ENCODE measurements around the gene PNLIPRP3.

DNA sequence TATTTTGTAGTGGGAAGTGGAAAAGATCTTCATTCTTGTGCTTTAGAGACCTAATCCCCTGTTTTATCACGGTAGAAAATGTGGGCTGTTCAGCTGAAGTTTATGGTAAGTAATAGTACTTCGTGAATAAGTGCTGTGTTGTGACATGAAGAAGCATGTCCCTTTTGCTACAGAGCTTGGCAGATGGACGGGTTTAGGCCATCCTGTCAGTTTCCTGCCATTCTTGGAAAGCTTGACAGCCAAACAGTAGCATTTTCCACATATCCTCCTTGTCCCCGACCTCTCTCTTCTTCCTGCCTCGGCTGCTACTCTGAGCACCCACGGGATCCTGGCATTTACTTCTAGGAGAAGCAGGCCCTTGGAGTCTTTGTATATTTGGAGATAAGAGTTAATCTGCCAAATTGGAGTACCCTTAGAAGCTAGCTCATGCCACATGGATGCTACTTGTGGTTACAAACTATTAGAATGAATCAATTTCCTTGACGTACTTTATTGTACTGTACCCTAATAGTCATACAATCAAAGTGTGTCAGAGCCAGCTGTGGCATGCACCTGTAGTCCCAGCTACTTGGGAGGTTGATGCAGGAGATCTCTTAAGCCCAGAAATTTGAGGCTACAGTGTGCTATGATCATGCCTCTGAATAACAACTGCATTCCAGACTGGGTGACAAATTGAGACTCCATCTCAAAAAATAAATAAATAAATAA, 39.2 kb downstream of the PNLIPRP3 start:
- TF ChIP-seq EP300 (IDR thresholded peaks at IDR 0.05; ENCODE audit: borderline replicate concordance) (no peak), NFIC (IDR thresholded peaks at IDR 0.05) (no peak), YY1 (IDR thresholded peaks at IDR 0.05; ENCODE audit: low read depth) (no peak), CEBPB (IDR thresholded peaks at IDR 0.05) (no peak), EGR1 (IDR thresholded peaks at IDR 0.05) (no peak), TAF1 (IDR thresholded peaks at IDR 0.05; ENCODE audit: low read depth) (no peak), FOXM1 (IDR thresholded peaks at IDR 0.05; ENCODE audit: borderline replicate concordance, low read depth) (no peak)
- TF ChIP-seq, protein P1, sequence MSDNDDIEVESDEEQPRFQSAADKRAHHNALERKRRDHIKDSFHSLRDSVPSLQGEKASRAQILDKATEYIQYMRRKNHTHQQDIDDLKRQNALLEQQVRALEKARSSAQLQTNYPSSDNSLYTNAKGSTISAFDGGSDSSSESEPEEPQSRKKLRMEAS (IDR thresholded peaks at IDR 0.05) = no peak
- TF ChIP-seq, protein P2, sequence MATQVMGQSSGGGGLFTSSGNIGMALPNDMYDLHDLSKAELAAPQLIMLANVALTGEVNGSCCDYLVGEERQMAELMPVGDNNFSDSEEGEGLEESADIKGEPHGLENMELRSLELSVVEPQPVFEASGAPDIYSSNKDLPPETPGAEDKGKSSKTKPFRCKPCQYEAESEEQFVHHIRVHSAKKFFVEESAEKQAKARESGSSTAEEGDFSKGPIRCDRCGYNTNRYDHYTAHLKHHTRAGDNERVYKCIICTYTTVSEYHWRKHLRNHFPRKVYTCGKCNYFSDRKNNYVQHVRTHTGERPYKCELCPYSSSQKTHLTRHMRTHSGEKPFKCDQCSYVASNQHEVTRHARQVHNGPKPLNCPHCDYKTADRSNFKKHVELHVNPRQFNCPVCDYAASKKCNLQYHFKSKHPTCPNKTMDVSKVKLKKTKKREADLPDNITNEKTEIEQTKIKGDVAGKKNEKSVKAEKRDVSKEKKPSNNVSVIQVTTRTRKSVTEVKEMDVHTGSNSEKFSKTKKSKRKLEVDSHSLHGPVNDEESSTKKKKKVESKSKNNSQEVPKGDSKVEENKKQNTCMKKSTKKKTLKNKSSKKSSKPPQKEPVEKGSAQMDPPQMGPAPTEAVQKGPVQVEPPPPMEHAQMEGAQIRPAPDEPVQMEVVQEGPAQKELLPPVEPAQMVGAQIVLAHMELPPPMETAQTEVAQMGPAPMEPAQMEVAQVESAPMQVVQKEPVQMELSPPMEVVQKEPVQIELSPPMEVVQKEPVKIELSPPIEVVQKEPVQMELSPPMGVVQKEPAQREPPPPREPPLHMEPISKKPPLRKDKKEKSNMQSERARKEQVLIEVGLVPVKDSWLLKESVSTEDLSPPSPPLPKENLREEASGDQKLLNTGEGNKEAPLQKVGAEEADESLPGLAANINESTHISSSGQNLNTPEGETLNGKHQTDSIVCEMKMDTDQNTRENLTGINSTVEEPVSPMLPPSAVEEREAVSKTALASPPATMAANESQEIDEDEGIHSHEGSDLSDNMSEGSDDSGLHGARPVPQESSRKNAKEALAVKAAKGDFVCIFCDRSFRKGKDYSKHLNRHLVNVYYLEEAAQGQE (IDR thresholded peaks at IDR 0.05; ENCODE audit: low read depth) = no peak
- TF ChIP-seq, protein P3, sequence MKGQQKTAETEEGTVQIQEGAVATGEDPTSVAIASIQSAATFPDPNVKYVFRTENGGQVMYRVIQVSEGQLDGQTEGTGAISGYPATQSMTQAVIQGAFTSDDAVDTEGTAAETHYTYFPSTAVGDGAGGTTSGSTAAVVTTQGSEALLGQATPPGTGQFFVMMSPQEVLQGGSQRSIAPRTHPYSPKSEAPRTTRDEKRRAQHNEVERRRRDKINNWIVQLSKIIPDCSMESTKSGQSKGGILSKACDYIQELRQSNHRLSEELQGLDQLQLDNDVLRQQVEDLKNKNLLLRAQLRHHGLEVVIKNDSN (IDR thresholded peaks at IDR 0.05) = no peak
